Measurements from ENCODE around the gene CBLC. TPM values are rescaled to one million over a fixed set of nuclear protein-coding genes. Genes with fewer than 3 reads are reported as not detected.

CBLC gene
- total RNA-seq: 100 to 1,000 TPM in 3 of 4 donors, 10 to 100 TPM in 1; 84.2 to 197 (median 132) TPM

- H3K27ac ChIP-seq: peak within 1 kb of the TSS in 3 of 4 donors; percentile 93 to 97 (median 97)
- no peaks in the 10 kb centered on the region for H3K36me3 ChIP-seq
- peak within 1 kb of the TSS in 3 of 4 donors; percentile 30 to 68 (median 59) for H3K4me3 ChIP-seq
- no peaks in the 10 kb centered on the region for H3K9me3 ChIP-seq
- H3K4me1 ChIP-seq: peaks cover 0 to 22% (median 2%) of the 10 kb centered on the region in 4 donors
- DNase-seq: peak in 2 of 3 donors; percentile 91 to 92
- TF ChIP-seq CTCF (IDR thresholded peaks at IDR 0.05) (peak in 2 of 6 experiments; percentile 10 to 15), POLR2A (IDR thresholded peaks at IDR 0.05) (peak; percentile 95 to 97)
- no peaks in the 10 kb centered on the region for H3K27me3 ChIP-seq
Observed at GRCh38 chr19:44777715-44778347, at the start of gene CBLC. Gene CBLC, plus strand, starts transcription at chr19:44777890. Its CDS starts 42 bp downstream, at chr19:44777932.

GRCh38 chr19:44728178-44728577 is 49.5 kb upstream of the CBLC start:
- TF ChIP-seq CTCF (IDR thresholded peaks at IDR 0.05): no peak
- TF ChIP-seq POLR2A (IDR thresholded peaks at IDR 0.05): no peak
- Histone ChIP-seq H3K27me3 (no peaks in the 10 kb centered on the region), H3K27ac (no peak overlapping the region), H3K9me3 (no peaks in the 10 kb centered on the region), H3K4me1 (peaks cover 0 to 23% (median 10%) of the 10 kb centered on the region in 4 donors), H3K4me3 (no peak overlapping the region), H3K36me3 (no peaks in the 10 kb centered on the region)
- no peak for DNase-seq

GRCh38 chr19:44729516-44730033 is 48.1 kb upstream of the CBLC start:
- H3K9me3 ChIP-seq: no peaks in the 10 kb centered on the region
- H3K4me1 ChIP-seq: peaks cover 0 to 12% (median 5%) of the 10 kb centered on the region in 4 donors
- no peak overlapping the region for H3K4me3 ChIP-seq
- no peak for DNase-seq
- H3K27ac ChIP-seq: no peak overlapping the region
- TF ChIP-seq POLR2A (IDR thresholded peaks at IDR 0.05) (no peak), CTCF (IDR thresholded peaks at IDR 0.05) (no peak)
- no peaks in the 10 kb centered on the region for H3K36me3 ChIP-seq
- no peaks in the 10 kb centered on the region for H3K27me3 ChIP-seq

GRCh38 chr19:44731081-44731480 is 46.6 kb upstream of the CBLC start:
- H3K27ac ChIP-seq: no peak overlapping the region
- no peaks in the 10 kb centered on the region for H3K36me3 ChIP-seq
- peak in 1 of 3 donors; percentile 51 for DNase-seq

GRCh38 chr19:44731622-44732021 is 46.1 kb upstream of the CBLC start:
- Histone ChIP-seq H3K36me3 (no peaks in the 10 kb centered on the region), H3K27ac (no peak overlapping the region), H3K4me3 (no peak overlapping the region), H3K27me3 (no peaks in the 10 kb centered on the region), H3K9me3 (no peaks in the 10 kb centered on the region), H3K4me1 (no peaks in the 10 kb centered on the region)
- DNase-seq: no peak
- no peak for TF ChIP-seq POLR2A (IDR thresholded peaks at IDR 0.05)
- no peak for TF ChIP-seq CTCF (IDR thresholded peaks at IDR 0.05)

More at GRCh38 chr19:44731081-44731480, 46.6 kb upstream of the CBLC start:
- no peaks in the 10 kb centered on the region for H3K27me3 ChIP-seq
- no peaks in the 10 kb centered on the region for H3K4me1 ChIP-seq
- no peaks in the 10 kb centered on the region for H3K9me3 ChIP-seq
- TF ChIP-seq POLR2A (IDR thresholded peaks at IDR 0.05) (no peak), CTCF (IDR thresholded peaks at IDR 0.05) (no peak)
- H3K4me3 ChIP-seq: no peak overlapping the region
